K562 (cell line): ENCODE data around the gene AGPAT3. TPM values are rescaled to one million over a fixed set of nuclear protein-coding genes. Genes with fewer than 3 reads are reported as not detected.

Experiments
- ELF1 ChIP-seq: fragments of 200-800 bp; sonication (Bioruptor generic); IDR thresholded peaks from 2 replicates; pipeline ENCODE4 v1.6.1; 2016; ENCODE audit warnings: missing genetic modification characterization, missing compliant biosample characterization
- EWSR1 ChIP-seq: fragments of 450-650 bp; IDR thresholded peaks from 2 replicates; pipeline ENCODE4 v1.6.1; 2018; ENCODE audit warnings: borderline replicate concordance, mild to moderate bottlenecking, low read depth, moderate library complexity; ENCODE audit not compliant: partially characterized antibody
- HDAC6 ChIP-seq: IDR thresholded peaks from 2 replicates; pipeline ENCODE4 v1.6.1; 2012; ENCODE audit warnings: low read depth, mild to moderate bottlenecking, control low read depth, inconsistent platforms, low read length, moderate library complexity
- HMG20A ChIP-seq: fragments of 450-650 bp; formaldehyde crosslinking; conservative IDR thresholded peaks from 2 replicates; pipeline ENCODE4 v1.4.0; 2020; ENCODE audit warnings: mild to moderate bottlenecking, mixed read lengths
- HMGN3 ChIP-seq: IDR thresholded peaks from 2 replicates; pipeline ENCODE4 v1.6.1; 2011; ENCODE audit warnings: borderline replicate concordance, low read depth, mild to moderate bottlenecking, mixed read lengths, low read length; ENCODE audit not compliant: insufficient read length; ENCODE audit errors: extremely low read depth
- KDM5B ChIP-seq: fragments of 200-600 bp; sonication (generic); IDR thresholded peaks from 2 replicates; pipeline ENCODE4 v1.6.1; 2012; ENCODE audit warnings: low read depth, mild to moderate bottlenecking, moderate library complexity, low read length, control low read depth, inconsistent platforms; ENCODE audit not compliant: insufficient replicate concordance
- KLF1 ChIP-seq: fragments of 450-650 bp; IDR thresholded peaks from 2 replicates; pipeline ENCODE4 v1.6.1; 2016; ENCODE audit warnings: missing genetic modification characterization, missing compliant biosample characterization
- PHTF2 ChIP-seq: fragments of 250-450 bp; sonication (Bioruptor Pico); IDR thresholded peaks from 2 replicates; pipeline ENCODE4 v1.5.0; 2021; ENCODE audit warnings: mild to moderate bottlenecking
- PPARD ChIP-seq: fragments of 250-450 bp; sonication (Bioruptor Pico); IDR thresholded peaks from 2 replicates; pipeline ENCODE4 v1.8.0; 2022; ENCODE audit warnings: inconsistent platforms, mild to moderate bottlenecking, moderate library complexity
- PTRF ChIP-seq: fragments of 450-650 bp; IDR thresholded peaks from 2 replicates; pipeline ENCODE4 v1.6.1; 2016; ENCODE audit warnings: mild to moderate bottlenecking, missing genetic modification characterization, missing compliant biosample characterization
- PYGO2 ChIP-seq: fragments of 450-650 bp; IDR thresholded peaks from 2 replicates; pipeline ENCODE4 v1.6.1; 2016; ENCODE audit warnings: mild to moderate bottlenecking, missing genetic modification characterization, moderate library complexity, missing compliant biosample characterization
- RBM39 ChIP-seq: fragments of 200-400 bp; formaldehyde crosslinking; optimal IDR thresholded peaks from 2 replicates; pipeline ENCODE3; 2018; ENCODE audit warnings: low read depth, low read length
- SIX5 ChIP-seq, 2 experiments: IDR thresholded peaks; 2 replicates each; pipeline ENCODE4 v1.6.1; 2011; ENCODE audit warnings: low read length in 2 of 2, borderline replicate concordance in 1 of 2, low read depth in 1 of 2, mild to moderate bottlenecking in 1 of 2, moderate library complexity in 1 of 2; ENCODE audit not compliant: insufficient read depth in 1 of 2
- SNRNP70 ChIP-seq: fragments of 200-400 bp; formaldehyde crosslinking; optimal IDR thresholded peaks from 2 replicates; pipeline ENCODE3; 2017; ENCODE audit warnings: low read depth, low read length
- TAF9B ChIP-seq: fragments of 450-650 bp; IDR thresholded peaks from 2 replicates; pipeline ENCODE4 v1.6.1; 2018; ENCODE audit warnings: mild to moderate bottlenecking; ENCODE audit not compliant: partially characterized antibody
- XRCC4 ChIP-seq: IDR thresholded peaks from one replicate; pipeline ENCODE4 v1.6.1; 2011; ENCODE audit not compliant: insufficient read depth, insufficient read length; ENCODE audit errors: extremely low read depth
- ZC3H8 ChIP-seq: fragments of 450-650 bp; IDR thresholded peaks from 2 replicates; pipeline ENCODE4 v1.6.1; 2017
- ZNF408 ChIP-seq: fragments of 250-450 bp; sonication (Bioruptor Pico); IDR thresholded peaks from 2 replicates; pipeline ENCODE4 v1.4.0; 2020; ENCODE audit warnings: low read depth, mild to moderate bottlenecking, moderate library complexity
- polyA plus RNA-seq, 8 experiments: library from polyadenylated mRNA; depleted of rRNA in 4 of 8; stranded (reverse) in 5 of 8; unstranded in 3 of 8; fragments of >200 nt; fragmentation: Nextera tagmentation in 2 of 8; fragmentation: Illumina TruSeq in 1 of 8; extraction: Ambion mirVana in 2 of 8; extraction: Trizol in 1 of 8; gene quantifications; 2 replicates each; pipeline versions ENCODE4 v1.2.1 to v1.2.3, GENCODE V29; 2011 to 2014; ENCODE audit warnings: inconsistent platforms in 1 of 8, missing spikeins in 1 of 8
- total RNA-seq, 7 experiments: library from RNA; depleted of rRNA in 6 of 7; stranded (reverse); fragments of >200 nt in 6 of 7; fragmentation: Illumina TruSeq in 2 of 7; extraction: Trizol in 2 of 7; gene quantifications; 2 replicates each; pipeline versions ENCODE4 v1.2.1 to v1.2.3, GENCODE V29; 2011 to 2021; ENCODE audit warnings: low replicate concordance in 1 of 7
- TF ChIP-seq, protein P1 (sequence below): sonication (generic); formaldehyde crosslinking; IDR thresholded peaks from 2 replicates; pipeline ENCODE4 v1.8.1; 2023; ENCODE audit warnings: mild to moderate bottlenecking, missing genetic modification reagents
- TF ChIP-seq, protein P2 (sequence below): fragments of 450-650 bp; IDR thresholded peaks from 2 replicates; pipeline ENCODE4 v1.6.1; 2016; ENCODE audit warnings: low read depth, mild to moderate bottlenecking, moderate library complexity
- TF ChIP-seq, protein P3 (sequence below): fragments of 200-800 bp; sonication (Bioruptor generic); IDR thresholded peaks from 2 replicates; pipeline ENCODE4 v1.6.1; 2017; ENCODE audit warnings: missing genetic modification characterization, missing compliant biosample characterization
- TF ChIP-seq, protein P4 (sequence below): fragments of 250-450 bp; sonication (Bioruptor Pico); IDR thresholded peaks from 2 replicates; pipeline ENCODE4 v1.5.0; 2020; ENCODE audit warnings: mild to moderate bottlenecking

The AGPAT3 gene
- total and polyA plus RNA-seq, 9 of the 15 experiments (the other 6 are each of a cell fraction or from before 2014, with no cell fraction given) = 1.5 to 88.4 (median 35.7) TPM

DNA sequence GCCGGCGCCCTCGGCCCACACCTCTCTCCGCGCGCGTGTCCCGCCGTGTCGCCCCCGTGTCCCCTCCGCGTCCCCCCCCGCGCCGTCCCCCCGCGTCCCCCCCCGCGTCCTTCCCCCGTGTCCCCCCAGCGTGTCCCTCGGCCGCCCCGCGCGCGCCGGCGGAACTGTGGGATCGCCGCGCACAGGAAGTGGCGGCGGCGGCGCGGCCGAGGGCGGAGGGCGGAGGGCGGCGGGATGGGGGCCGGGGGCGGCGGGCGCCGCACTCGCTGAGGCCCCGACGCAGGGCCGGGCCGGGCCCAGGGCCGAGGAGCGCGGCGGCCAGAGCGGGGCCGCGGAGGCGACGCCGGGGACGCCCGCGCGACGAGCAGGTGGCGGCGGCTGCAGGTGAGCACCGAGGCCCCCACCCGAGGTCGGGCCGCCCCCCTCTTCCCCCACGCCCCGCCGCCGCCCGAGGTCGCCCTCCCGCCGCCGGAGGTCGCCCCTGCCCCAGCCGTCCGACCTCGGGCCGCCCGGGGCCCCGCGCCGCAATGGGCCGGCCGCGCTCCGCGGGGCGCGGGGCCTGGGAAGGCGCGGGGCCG is at the start of gene AGPAT3 (continued):
- TF ChIP-seq KLF1 (tag) = no peak
- TF ChIP-seq KDM5B = no peak
- no peak for TF ChIP-seq PTRF (tag)
- no peak for TF ChIP-seq HDAC6
- no peak for TF ChIP-seq RBM39
- no peak for TF ChIP-seq SIX5 (IDR thresholded peaks at IDR 0.05; ENCODE audit: borderline replicate concordance in 1 of 2, insufficient read depth in 1 of 2, low read depth in 1 of 2, low read length in 2 of 2)
- TF ChIP-seq, protein P1, sequence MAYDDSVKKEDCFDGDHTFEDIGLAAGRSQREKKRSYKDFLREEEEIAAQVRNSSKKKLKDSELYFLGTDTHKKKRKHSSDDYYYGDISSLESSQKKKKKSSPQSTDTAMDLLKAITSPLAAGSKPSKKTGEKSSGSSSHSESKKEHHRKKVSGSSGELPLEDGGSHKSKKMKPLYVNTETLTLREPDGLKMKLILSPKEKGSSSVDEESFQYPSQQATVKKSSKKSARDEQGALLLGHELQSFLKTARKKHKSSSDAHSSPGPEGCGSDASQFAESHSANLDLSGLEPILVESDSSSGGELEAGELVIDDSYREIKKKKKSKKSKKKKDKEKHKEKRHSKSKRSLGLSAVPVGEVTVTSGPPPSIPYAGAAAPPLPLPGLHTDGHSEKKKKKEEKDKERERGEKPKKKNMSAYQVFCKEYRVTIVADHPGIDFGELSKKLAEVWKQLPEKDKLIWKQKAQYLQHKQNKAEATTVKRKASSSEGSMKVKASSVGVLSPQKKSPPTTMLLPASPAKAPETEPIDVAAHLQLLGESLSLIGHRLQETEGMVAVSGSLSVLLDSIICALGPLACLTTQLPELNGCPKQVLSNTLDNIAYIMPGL (CRISPR knock-in tag) = no peak
- no peak for TF ChIP-seq TAF9B
- no peak for TF ChIP-seq HMG20A
- TF ChIP-seq PHTF2 (CRISPR knock-in tag) = no peak
- no peak for TF ChIP-seq ZNF408 (CRISPR knock-in tag)
- no peak for TF ChIP-seq EWSR1
- TF ChIP-seq ELF1 = peak; percentile 53
- TF ChIP-seq, protein P2, sequence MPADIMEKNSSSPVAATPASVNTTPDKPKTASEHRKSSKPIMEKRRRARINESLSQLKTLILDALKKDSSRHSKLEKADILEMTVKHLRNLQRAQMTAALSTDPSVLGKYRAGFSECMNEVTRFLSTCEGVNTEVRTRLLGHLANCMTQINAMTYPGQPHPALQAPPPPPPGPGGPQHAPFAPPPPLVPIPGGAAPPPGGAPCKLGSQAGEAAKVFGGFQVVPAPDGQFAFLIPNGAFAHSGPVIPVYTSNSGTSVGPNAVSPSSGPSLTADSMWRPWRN = no peak
- TF ChIP-seq PYGO2 = no peak
- no peak for TF ChIP-seq XRCC4
- TF ChIP-seq ZC3H8 = no peak
- no peak for TF ChIP-seq PPARD (CRISPR knock-in tag)
- TF ChIP-seq, protein P3, sequence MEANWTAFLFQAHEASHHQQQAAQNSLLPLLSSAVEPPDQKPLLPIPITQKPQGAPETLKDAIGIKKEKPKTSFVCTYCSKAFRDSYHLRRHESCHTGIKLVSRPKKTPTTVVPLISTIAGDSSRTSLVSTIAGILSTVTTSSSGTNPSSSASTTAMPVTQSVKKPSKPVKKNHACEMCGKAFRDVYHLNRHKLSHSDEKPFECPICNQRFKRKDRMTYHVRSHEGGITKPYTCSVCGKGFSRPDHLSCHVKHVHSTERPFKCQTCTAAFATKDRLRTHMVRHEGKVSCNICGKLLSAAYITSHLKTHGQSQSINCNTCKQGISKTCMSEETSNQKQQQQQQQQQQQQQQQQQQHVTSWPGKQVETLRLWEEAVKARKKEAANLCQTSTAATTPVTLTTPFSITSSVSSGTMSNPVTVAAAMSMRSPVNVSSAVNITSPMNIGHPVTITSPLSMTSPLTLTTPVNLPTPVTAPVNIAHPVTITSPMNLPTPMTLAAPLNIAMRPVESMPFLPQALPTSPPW (CRISPR knock-in tag) = peak; percentile 92
- TF ChIP-seq, protein P4, sequence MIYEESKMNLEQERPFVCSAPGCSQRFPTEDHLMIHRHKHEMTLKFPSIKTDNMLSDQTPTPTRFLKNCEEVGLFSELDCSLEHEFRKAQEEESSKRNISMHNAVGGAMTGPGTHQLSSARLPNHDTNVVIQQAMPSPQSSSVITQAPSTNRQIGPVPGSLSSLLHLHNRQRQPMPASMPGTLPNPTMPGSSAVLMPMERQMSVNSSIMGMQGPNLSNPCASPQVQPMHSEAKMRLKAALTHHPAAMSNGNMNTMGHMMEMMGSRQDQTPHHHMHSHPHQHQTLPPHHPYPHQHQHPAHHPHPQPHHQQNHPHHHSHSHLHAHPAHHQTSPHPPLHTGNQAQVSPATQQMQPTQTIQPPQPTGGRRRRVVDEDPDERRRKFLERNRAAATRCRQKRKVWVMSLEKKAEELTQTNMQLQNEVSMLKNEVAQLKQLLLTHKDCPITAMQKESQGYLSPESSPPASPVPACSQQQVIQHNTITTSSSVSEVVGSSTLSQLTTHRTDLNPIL (CRISPR knock-in tag) = no peak
- TF ChIP-seq HMGN3 = no peak
- no peak for TF ChIP-seq SNRNP70
